PC-3 (cell line): ENCODE measurements around the gene CYBA. TPM values are rescaled to one million over a fixed set of nuclear protein-coding genes. Genes with fewer than 3 reads are reported as not detected.

Experiments used
- ATAC-seq: fragments of 200-7000 bp; cut with Tn5 transposase; 2 replicates; pipeline ENCODE4 v1.9.1; 2020; ENCODE audit warnings: mild to moderate bottlenecking, moderate library complexity
- BruUV-seq: library from RNA; stranded (reverse); fragments of 400-500 nt; replicated peaks from 2 replicates; lab custom pipeline; 2021; lab: Mats Ljungman, UMichigan
- CTCF ChIA-PET: fragments of 300-600 bp; sonication (Branson Sonifier 250); formaldehyde crosslinking; loops from one replicate; lab custom pipeline; 2022; ENCODE audit warnings: antibody characterized with exemption; lab: Charles Lee
- POLR2A ChIA-PET: fragments of 300-600 bp; sonication (Branson Sonifier 250); formaldehyde crosslinking; loops from one replicate; lab custom pipeline; 2022; ENCODE audit warnings: antibody characterized with exemption; ENCODE audit not compliant: unreplicated experiment; lab: Charles Lee
- DNase-seq: peaks from one replicate; pipeline ENCODE4 v3.0.0-alpha.2; 2015
- H2AFZ ChIP-seq: fragments of 300-600 bp; sonication (generic); 2 replicates; pipeline ENCODE4 v1.6.0; 2016; ENCODE audit warnings: antibody characterized with exemption, low read length
- H3F3A ChIP-seq: fragments of 300-600 bp; sonication (generic); one replicate; pipeline ENCODE4 v1.6.0; 2017; ENCODE audit warnings: antibody characterized with exemption, low read length, control low read depth, mild to moderate bottlenecking; ENCODE audit not compliant: unreplicated experiment
- H3K27ac ChIP-seq: fragments of 300-600 bp; sonication (generic); 2 replicates; pipeline ENCODE4 v1.5.1; 2016; ENCODE audit warnings: mild to moderate bottlenecking, low read length
- H3K27me3 ChIP-seq: fragments of 300-600 bp; sonication (generic); 2 replicates; pipeline ENCODE4 v1.6.1; 2016; ENCODE audit warnings: low read length, mixed read lengths
- H3K36me3 ChIP-seq: fragments of 300-600 bp; sonication (generic); 2 replicates; pipeline ENCODE4 v1.6.1; 2016; ENCODE audit warnings: low read depth, mixed run types, low read length, mixed read lengths
- H3K4me1 ChIP-seq: fragments of 300-600 bp; sonication (generic); 2 replicates; pipeline ENCODE4 v1.5.1; 2016; ENCODE audit warnings: low read length; ENCODE audit not compliant: insufficient read depth
- H3K4me2 ChIP-seq: fragments of 300-600 bp; sonication (generic); 2 replicates; pipeline ENCODE4 v1.6.0; 2016; ENCODE audit warnings: low read length
- H3K4me3 ChIP-seq: fragments of 300-600 bp; sonication (generic); 2 replicates; pipeline ENCODE4 v1.5.1; 2016; ENCODE audit warnings: mild to moderate bottlenecking, low read length, mixed read lengths
- H3K79me2 ChIP-seq: fragments of 300-600 bp; sonication (generic); 2 replicates; pipeline ENCODE4 v1.6.1; 2017; ENCODE audit warnings: low read length, mixed read lengths
- H3K9ac ChIP-seq: fragments of 300-600 bp; sonication (generic); 2 replicates; pipeline ENCODE4 v1.6.0; 2016; ENCODE audit warnings: mild to moderate bottlenecking, low read length
- H3K9me2 ChIP-seq: fragments of 300-600 bp; sonication (generic); replicated peaks from 2 replicates; pipeline ENCODE4 v1.6.1; 2016; ENCODE audit warnings: mixed run types, low read length, mixed read lengths
- H3K9me3 ChIP-seq: fragments of 300-600 bp; sonication (generic); 2 replicates; pipeline ENCODE4 v1.6.1; 2016; ENCODE audit warnings: low read length, mixed read lengths
- H4K20me1 ChIP-seq: fragments of 300-600 bp; sonication (generic); 2 replicates; pipeline ENCODE4 v1.6.1; 2016; ENCODE audit warnings: low read length, mixed read lengths
- EZH2 ChIP-seq: fragments of 300-600 bp; sonication (generic); IDR thresholded peaks from one replicate; pipeline ENCODE4 v1.6.1; 2017; ENCODE audit warnings: antibody characterized with exemption, mild to moderate bottlenecking, low read length; ENCODE audit not compliant: unreplicated experiment
- EZH2phosphoT487 ChIP-seq: fragments of 300-600 bp; sonication (generic); IDR thresholded peaks from 2 replicates; pipeline ENCODE4 v1.6.1; 2018; ENCODE audit warnings: mild to moderate bottlenecking, antibody characterized with exemption, low read length, borderline replicate concordance
- intact Hi-C: fragments of 100-400 bp; cut with micrococcal nuclease; formaldehyde crosslinking; loops from 2 replicates; pipeline ENCODE4 v1.9.0; 2023
- total RNA-seq: library from RNA; depleted of rRNA; stranded (reverse); fragments of >200 nt; gene quantifications from 2 replicates; pipeline ENCODE4 v1.2.3, GENCODE V29; 2014
- TF ChIP-seq, protein P1 (sequence below): fragments of 300-600 bp; sonication (generic); conservative IDR thresholded peaks from 2 replicates; pipeline ENCODE4 v1.5.1; 2017; ENCODE audit warnings: antibody characterized with exemption, low read depth, mild to moderate bottlenecking, low read length

CYBA gene
- total RNA-seq, 1 experiment from 2014 or later = not detected

DNA sequence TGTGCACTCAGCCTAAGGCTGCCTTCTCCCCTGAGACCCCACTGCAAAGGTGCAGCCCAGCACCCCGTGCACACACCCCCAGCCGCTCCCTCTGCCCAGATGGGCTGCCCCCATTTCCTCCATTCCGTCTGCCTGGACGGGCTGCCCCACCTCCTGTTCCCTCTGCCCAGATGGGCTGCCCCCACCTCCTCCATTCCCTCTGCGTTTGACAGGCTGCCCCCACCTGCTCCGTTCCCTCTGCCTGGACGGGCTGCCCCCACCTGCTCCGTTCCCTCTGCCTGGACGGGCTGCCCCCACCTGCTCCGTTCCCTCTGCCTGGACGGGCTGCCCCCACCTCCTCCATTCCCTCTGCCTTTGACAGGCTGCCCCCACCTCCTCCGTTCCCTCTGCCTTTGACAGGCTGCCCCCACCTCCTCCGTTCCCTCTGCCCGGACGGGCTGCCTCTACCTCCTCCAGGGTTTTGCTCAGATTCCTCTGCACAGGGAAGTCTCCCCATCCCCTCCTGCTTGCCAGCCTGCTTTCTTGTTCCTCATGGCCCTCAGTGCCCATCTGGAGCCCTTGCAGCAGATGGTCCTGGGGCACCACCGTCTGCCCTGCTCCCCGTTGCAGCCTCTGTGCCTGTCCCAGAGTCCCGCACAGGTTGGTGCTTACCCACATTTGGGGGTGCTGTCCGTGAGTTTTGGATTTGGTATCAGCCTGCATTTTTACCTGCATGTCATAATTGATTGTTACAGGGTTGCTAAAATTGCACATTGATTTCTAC is 35.9 kb downstream of the CYBA start:
- Histone ChIP-seq H3K9me3 (no peaks in the 10 kb centered on the region), H3K9me2 (no peaks in the 10 kb centered on the region), H4K20me1 (no peaks in the 10 kb centered on the region), H3K27ac (no peak overlapping the region), H2AFZ (no peak overlapping the region), H3F3A (no peaks in the 10 kb centered on the region), H3K27me3 (no peaks in the 10 kb centered on the region), H3K36me3 (peaks cover 4% of the 10 kb centered on the region; the same call in 1 of the 2 replicates), H3K4me2 (no peak overlapping the region), H3K4me3 (no peak overlapping the region), H3K79me2 (no peaks in the 10 kb centered on the region), H3K9ac (no peak overlapping the region), H3K4me1 (no peaks in the 10 kb centered on the region)
- TF ChIP-seq EZH2 = no peak
- TF ChIP-seq, protein P1, sequence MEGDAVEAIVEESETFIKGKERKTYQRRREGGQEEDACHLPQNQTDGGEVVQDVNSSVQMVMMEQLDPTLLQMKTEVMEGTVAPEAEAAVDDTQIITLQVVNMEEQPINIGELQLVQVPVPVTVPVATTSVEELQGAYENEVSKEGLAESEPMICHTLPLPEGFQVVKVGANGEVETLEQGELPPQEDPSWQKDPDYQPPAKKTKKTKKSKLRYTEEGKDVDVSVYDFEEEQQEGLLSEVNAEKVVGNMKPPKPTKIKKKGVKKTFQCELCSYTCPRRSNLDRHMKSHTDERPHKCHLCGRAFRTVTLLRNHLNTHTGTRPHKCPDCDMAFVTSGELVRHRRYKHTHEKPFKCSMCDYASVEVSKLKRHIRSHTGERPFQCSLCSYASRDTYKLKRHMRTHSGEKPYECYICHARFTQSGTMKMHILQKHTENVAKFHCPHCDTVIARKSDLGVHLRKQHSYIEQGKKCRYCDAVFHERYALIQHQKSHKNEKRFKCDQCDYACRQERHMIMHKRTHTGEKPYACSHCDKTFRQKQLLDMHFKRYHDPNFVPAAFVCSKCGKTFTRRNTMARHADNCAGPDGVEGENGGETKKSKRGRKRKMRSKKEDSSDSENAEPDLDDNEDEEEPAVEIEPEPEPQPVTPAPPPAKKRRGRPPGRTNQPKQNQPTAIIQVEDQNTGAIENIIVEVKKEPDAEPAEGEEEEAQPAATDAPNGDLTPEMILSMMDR = no peak
- TF ChIP-seq EZH2phosphoT487 = no peak
- DNase-seq (no peak), ATAC-seq (no peak)
- ChIA-PET CTCF (no interaction called here), POLR2A (no interaction called here)
- intact Hi-C loops = no loop called here
- no TSS peak for BruUV-seq

GRCh38 chr16:88613911-88614817 is 36.7 kb downstream of the CYBA start:
- no peaks in the 10 kb centered on the region for H3K27me3 ChIP-seq
- no peak overlapping the region for H3K4me2 ChIP-seq
- POLR2A ChIA-PET = no interaction called here
- H3K4me3 ChIP-seq = no peak overlapping the region
- H3K9me2 ChIP-seq = no peaks in the 10 kb centered on the region
- no peak for ATAC-seq
- H2AFZ ChIP-seq = no peak overlapping the region
- intact Hi-C loops = no loop called here
- H3K4me1 ChIP-seq = no peaks in the 10 kb centered on the region
- no peaks in the 10 kb centered on the region for H3K9me3 ChIP-seq
- TF ChIP-seq EZH2 (no peak), EZH2phosphoT487 (no peak)
- TF ChIP-seq, protein P1 = no peak
- H3F3A ChIP-seq = no peaks in the 10 kb centered on the region
- H3K27ac ChIP-seq = no peak overlapping the region
- H4K20me1 ChIP-seq = no peaks in the 10 kb centered on the region
- no peak for DNase-seq
- H3K36me3 ChIP-seq = peaks cover 7% of the 10 kb centered on the region; the same call in 1 of the 2 replicates
- H3K79me2 ChIP-seq = no peaks in the 10 kb centered on the region
- H3K9ac ChIP-seq = no peak overlapping the region
- no TSS peak for BruUV-seq
- CTCF ChIA-PET = no interaction called here
